Neuronal stem cell (in vitro differentiated cells): ENCODE data around the gene SCAF1.

Source experiments
- DNase-seq: peaks from one replicate; pipeline ENCODE4 v3.0.0-alpha.2; 2013; ENCODE audit warnings: low spot score
- H2AFZ ChIP-seq: one replicate; pipeline ENCODE4 v1.6.1; 2013; ENCODE audit warnings: mild to moderate bottlenecking, low read length, inconsistent platforms
- H2AK5ac ChIP-seq: 2 replicates; pipeline ENCODE4 v1.6.1; 2013; ENCODE audit warnings: low read depth, mild to moderate bottlenecking, inconsistent platforms, low read length, moderate library complexity, mixed read lengths
- H2BK120ac ChIP-seq: 2 replicates; pipeline ENCODE4 v1.6.1; 2013; ENCODE audit warnings: low read depth, mild to moderate bottlenecking, inconsistent platforms, low read length, moderate library complexity, mixed read lengths
- H2BK12ac ChIP-seq: one replicate; pipeline ENCODE4 v1.6.1; 2013; ENCODE audit warnings: low read length, inconsistent platforms
- H2BK15ac ChIP-seq: 2 replicates; pipeline ENCODE4 v1.6.1; 2013; ENCODE audit warnings: mild to moderate bottlenecking, low read length, inconsistent platforms, mixed read lengths
- H2BK5ac ChIP-seq: one replicate; pipeline ENCODE4 v1.6.1; 2013; ENCODE audit warnings: inconsistent platforms, mild to moderate bottlenecking, low read length, moderate library complexity
- H3K14ac ChIP-seq: one replicate; pipeline ENCODE4 v1.6.1; 2013; ENCODE audit warnings: low read length, inconsistent platforms
- H3K18ac ChIP-seq: 2 replicates; pipeline ENCODE4 v1.6.1; 2013; ENCODE audit warnings: low read length, inconsistent platforms
- H3K23ac ChIP-seq: 2 replicates; pipeline ENCODE4 v1.6.1; 2013; ENCODE audit warnings: low read depth, mild to moderate bottlenecking, mixed read lengths, low read length, inconsistent platforms; ENCODE audit not compliant: poor library complexity
- H3K27ac ChIP-seq: replicated peaks from 3 replicates; pipeline ENCODE4 v1.5.1; 2013; ENCODE audit warnings: low read length, inconsistent platforms
- H3K27me3 ChIP-seq, 3 experiments: 2 replicates each; pipeline ENCODE4 v1.6.1; 2013; ENCODE audit warnings: low read length in 3 of 3, mild to moderate bottlenecking in 2 of 3, inconsistent platforms in 1 of 3, low read depth in 1 of 3, mixed read lengths in 1 of 3, moderate library complexity in 1 of 3; ENCODE audit not compliant: control insufficient read depth in 3 of 3, insufficient read depth in 3 of 3
- H3K36me3 ChIP-seq, 2 donors: replicated peaks in 1 of 2; 2 replicates each; pipeline ENCODE4 v1.6.1; 2013; ENCODE audit warnings: low read length in 2 of 2; ENCODE audit not compliant: control insufficient read depth in 2 of 2, insufficient read depth in 2 of 2
- H3K4ac ChIP-seq: 2 replicates; pipeline ENCODE4 v1.6.1; 2013; ENCODE audit warnings: inconsistent platforms, mild to moderate bottlenecking, low read length, moderate library complexity
- H3K4me1 ChIP-seq, 2 donors: 1 replicate in 1 of 2; 2 replicates in 1 of 2; pipeline ENCODE4 v1.6.1; 2013; ENCODE audit warnings: low read length in 2 of 2, low read depth in 1 of 2; ENCODE audit not compliant: control insufficient read depth in 2 of 2, insufficient read depth in 1 of 2
- H3K4me2 ChIP-seq: one replicate; pipeline ENCODE4 v1.6.1; 2013; ENCODE audit warnings: mild to moderate bottlenecking, low read length, inconsistent platforms; ENCODE audit not compliant: insufficient read depth, poor library complexity, severe bottlenecking
- H3K4me3 ChIP-seq, 2 donors: 2 replicates each; pipeline ENCODE4 v1.5.1; 2013; ENCODE audit warnings: low read length in 2 of 2, mild to moderate bottlenecking in 2 of 2, inconsistent platforms in 1 of 2, moderate library complexity in 1 of 2
- H3K79me1 ChIP-seq: one replicate; pipeline ENCODE4 v1.6.1; 2013; ENCODE audit warnings: low read depth, mild to moderate bottlenecking, inconsistent platforms, low read length, moderate library complexity
- H3K9ac ChIP-seq: one replicate; pipeline ENCODE4 v1.6.1; 2013; ENCODE audit warnings: mild to moderate bottlenecking, low read depth, low read length, inconsistent platforms; ENCODE audit not compliant: poor library complexity
- H3K9me3 ChIP-seq, 2 donors: replicated peaks in 1 of 2; 2 replicates each; pipeline versions ENCODE3 to v1.6.1; 2013; ENCODE audit warnings: low read length in 2 of 2, mild to moderate bottlenecking in 2 of 2, inconsistent platforms in 1 of 2, low read depth in 1 of 2, mixed read lengths in 1 of 2, moderate library complexity in 1 of 2; ENCODE audit not compliant: control insufficient read depth in 2 of 2, insufficient read depth in 1 of 2
- H4K8ac ChIP-seq: one replicate; pipeline ENCODE4 v1.6.1; 2013; ENCODE audit warnings: low read depth, mild to moderate bottlenecking, inconsistent platforms, low read length, moderate library complexity
- H4K91ac ChIP-seq: one replicate; pipeline ENCODE4 v1.6.1; 2013; ENCODE audit warnings: low read length, low read depth, mild to moderate bottlenecking, inconsistent platforms; ENCODE audit not compliant: poor library complexity
- WGBS, 2 donors: extraction: QIAGEN DNeasy Blood & Tissue Kit; methylation state at CpG; one replicate each; pipeline ENCODE4 v1.1.7; 2013; ENCODE audit warnings: missing lambda C conversion rate in 2 of 2, mixed read lengths in 1 of 2; ENCODE audit not compliant: insufficient read length in 2 of 2, insufficient replicate concordance in 1 of 2; ENCODE audit errors: extremely low coverage in 2 of 2; 5-methylcytosine and 5-hydroxymethylcytosine counted together

SCAF1 gene

DNA sequence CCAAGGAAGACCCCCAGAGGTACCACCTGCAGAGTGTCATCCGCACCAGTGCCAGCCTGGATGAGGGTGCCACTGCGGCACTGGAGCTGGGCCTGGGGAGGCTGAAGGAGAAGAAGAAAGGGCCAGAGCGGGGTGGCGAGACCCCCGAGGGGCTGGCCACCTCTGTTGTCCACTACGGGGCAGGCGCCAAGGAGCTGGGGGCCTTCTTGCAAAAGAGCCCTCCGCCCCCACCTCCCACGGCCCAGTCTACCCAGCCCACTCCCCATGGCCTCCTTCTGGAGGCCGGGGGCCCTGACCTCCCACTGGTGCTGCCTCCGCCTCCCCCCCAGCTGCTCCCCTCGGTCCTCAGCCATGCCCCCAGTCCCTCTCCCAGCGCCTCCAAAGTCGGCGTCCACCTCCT lies 45.6 kb upstream of the SCAF1 start:
- no peak overlapping the region for H2AK5ac ChIP-seq
- H2BK5ac ChIP-seq = no peak overlapping the region
- H3K4me3 ChIP-seq = no peak overlapping the region
- H4K8ac ChIP-seq = no peak overlapping the region
- peaks cover 53 to 69% of the 10 kb centered on the region in 2 donors for H3K36me3 ChIP-seq
- H3K9ac ChIP-seq = no peak overlapping the region
- no peak overlapping the region for H3K4me2 ChIP-seq
- H3K27me3 ChIP-seq = no peaks in the 10 kb centered on the region
- H3K4me1 ChIP-seq = peaks cover 8 to 9% of the 10 kb centered on the region in 2 donors
- H3K23ac ChIP-seq = peak overlapping the region; percentile 31
- DNase-seq = no peak
- no peak overlapping the region for H2BK120ac ChIP-seq
- H4K91ac ChIP-seq = no peak overlapping the region
- no CpG with 5 or more reads among the region's 15 CpGs for WGBS, 2 donors
- H3K79me1 ChIP-seq = peaks cover 35% of the 10 kb centered on the region
- H3K9me3 ChIP-seq = no peaks in the 10 kb centered on the region
- H2AFZ ChIP-seq = no peak overlapping the region
- no peak overlapping the region for H3K14ac ChIP-seq
- H2BK12ac ChIP-seq = no peak overlapping the region
- no peak overlapping the region for H3K4ac ChIP-seq
- H3K18ac ChIP-seq = no peak overlapping the region
- H2BK15ac ChIP-seq = no peak overlapping the region
- H3K27ac ChIP-seq = no peak overlapping the region

DNA sequence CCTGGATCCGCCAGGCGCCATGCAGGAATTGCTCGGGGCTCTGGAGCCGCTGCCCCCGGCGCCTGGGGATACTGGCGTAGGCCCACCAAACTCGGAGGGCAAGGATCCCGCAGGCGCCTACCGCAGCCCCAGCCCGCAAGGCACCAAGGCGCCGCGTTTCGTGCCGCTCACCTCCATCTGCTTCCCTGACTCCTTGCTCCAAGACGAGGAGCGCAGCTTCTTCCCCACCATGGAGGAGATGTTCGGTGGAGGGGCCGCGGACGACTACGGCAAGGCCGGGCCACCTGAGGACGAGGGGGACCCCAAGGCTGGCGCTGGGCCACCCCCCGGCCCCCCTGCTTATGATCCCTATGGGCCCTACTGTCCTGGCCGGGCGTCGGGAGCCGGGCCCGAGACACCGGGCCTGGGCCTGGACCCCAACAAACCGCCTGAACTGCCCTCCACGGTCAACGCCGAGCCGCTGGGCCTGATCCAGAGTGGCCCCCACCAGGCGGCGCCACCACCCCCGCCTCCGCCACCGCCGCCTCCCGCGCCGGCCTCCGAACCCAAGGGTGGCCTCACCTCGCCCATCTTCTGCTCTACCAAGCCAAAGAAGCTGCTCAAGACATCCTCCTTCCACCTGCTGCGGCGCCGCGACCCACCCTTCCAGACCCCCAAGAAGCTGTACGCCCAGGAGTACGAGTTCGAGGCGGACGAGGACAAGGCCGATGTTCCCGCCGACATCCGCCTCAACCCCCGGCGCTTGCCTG lies 44.9 kb upstream of the SCAF1 start:
- peaks cover 36% of the 10 kb centered on the region for H3K79me1 ChIP-seq
- no peak overlapping the region for H3K4me3 ChIP-seq
- H2BK12ac ChIP-seq = no peak overlapping the region
- DNase-seq = no peak
- no peak overlapping the region for H3K4ac ChIP-seq
- peaks cover 8 to 9% of the 10 kb centered on the region in 2 donors for H3K4me1 ChIP-seq
- H3K23ac ChIP-seq = peak overlapping the region; percentile 91
- no peaks in the 10 kb centered on the region for H3K9me3 ChIP-seq
- peak overlapping the region; percentile 65 for H4K8ac ChIP-seq
- peaks cover 59 to 76% of the 10 kb centered on the region in 2 donors for H3K36me3 ChIP-seq
- WGBS, 2 donors = no CpG with 5 or more reads among the region's 65 CpGs
- no peak overlapping the region for H4K91ac ChIP-seq
- H3K27me3 ChIP-seq = no peaks in the 10 kb centered on the region
- H2AK5ac ChIP-seq = no peak overlapping the region
- peak overlapping the region; percentile 25 for H3K4me2 ChIP-seq
- no peak overlapping the region for H3K9ac ChIP-seq
- H3K18ac ChIP-seq = no peak overlapping the region
- H2AFZ ChIP-seq = no peak overlapping the region
- H3K14ac ChIP-seq = peak overlapping the region; percentile 47
- H2BK120ac ChIP-seq = no peak overlapping the region
- no peak overlapping the region for H2BK5ac ChIP-seq
- H3K27ac ChIP-seq = no peak overlapping the region
- no peak overlapping the region for H2BK15ac ChIP-seq

DNA sequence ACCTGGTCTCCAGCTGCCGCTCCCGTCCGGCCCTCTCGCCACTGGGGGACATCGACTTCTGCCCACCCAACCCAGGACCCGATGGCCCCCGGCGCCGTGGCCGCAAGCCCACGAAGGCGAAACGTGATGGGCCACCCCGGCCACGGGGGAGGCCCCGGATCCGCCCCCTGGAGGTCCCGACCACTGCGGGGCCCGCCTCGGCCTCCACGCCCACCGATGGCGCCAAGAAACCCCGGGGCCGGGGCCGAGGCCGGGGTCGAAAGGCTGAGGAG lies 44.4 kb upstream of the SCAF1 start:
- H4K91ac ChIP-seq = no peak overlapping the region
- no peak overlapping the region for H3K4me2 ChIP-seq
- no peak overlapping the region for H3K4ac ChIP-seq
- no peak for DNase-seq
- H3K14ac ChIP-seq = peak overlapping the region; percentile 47
- H3K36me3 ChIP-seq = peaks cover 61 to 81% of the 10 kb centered on the region in 2 donors
- no peak overlapping the region for H3K18ac ChIP-seq
- no peak overlapping the region for H3K9ac ChIP-seq
- H4K8ac ChIP-seq = peak overlapping the region; percentile 65
- H2BK5ac ChIP-seq = no peak overlapping the region
- peaks cover 4 to 5% of the 10 kb centered on the region in 2 donors for H3K4me1 ChIP-seq
- no peak overlapping the region for H3K23ac ChIP-seq
- no peak overlapping the region for H3K4me3 ChIP-seq
- no peak overlapping the region for H3K27ac ChIP-seq
- H3K9me3 ChIP-seq = no peaks in the 10 kb centered on the region
- H3K27me3 ChIP-seq = no peaks in the 10 kb centered on the region
- no peak overlapping the region for H2AFZ ChIP-seq
- no peak overlapping the region for H2BK15ac ChIP-seq
- no CpG with 5 or more reads among the region's 29 CpGs for WGBS, 2 donors
- no peak overlapping the region for H2AK5ac ChIP-seq
- H3K79me1 ChIP-seq = peaks cover 31% of the 10 kb centered on the region
- H2BK120ac ChIP-seq = no peak overlapping the region
- no peak overlapping the region for H2BK12ac ChIP-seq

DNA sequence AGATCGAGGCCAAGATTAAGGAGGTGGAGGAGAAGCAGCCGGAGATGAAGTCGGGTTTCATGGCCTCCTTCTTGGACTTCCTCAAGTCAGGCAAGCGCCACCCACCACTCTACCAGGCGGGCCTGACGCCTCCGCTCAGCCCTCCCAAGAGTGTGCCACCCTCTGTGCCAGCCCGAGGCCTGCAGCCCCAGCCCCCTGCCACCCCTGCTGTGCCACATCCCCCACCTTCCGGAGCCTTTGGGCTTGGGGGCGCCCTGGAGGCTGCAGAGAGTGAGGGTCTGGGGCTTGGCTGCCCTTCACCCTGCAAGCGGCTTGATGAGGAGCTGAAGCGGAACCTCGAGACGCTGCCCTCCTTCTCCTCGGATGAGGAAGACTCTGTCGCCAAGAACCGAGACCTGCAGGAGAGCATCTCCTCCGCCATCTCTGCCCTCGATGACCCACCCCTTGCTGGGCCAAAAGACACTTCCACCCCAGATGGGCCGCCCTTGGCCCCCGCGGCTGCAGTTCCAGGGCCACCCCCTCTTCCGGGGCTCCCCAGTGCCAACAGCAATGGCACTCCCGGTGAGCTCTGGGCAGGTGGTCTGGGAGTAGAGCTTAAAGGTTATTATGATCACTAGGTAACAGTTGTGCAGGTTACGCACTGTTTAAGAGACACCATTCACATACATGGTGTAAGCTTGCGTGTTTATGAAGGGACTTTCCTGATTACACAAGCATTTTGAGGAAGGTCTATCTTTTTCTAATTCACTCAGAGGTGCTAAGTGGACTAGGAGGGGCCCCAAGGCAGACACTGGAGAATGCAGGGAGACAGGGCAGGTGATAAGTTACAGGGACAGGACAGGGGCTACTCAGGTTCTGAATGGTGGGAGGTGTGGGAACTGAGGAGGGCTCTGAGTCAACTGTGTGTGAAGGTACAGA lies 42.4 kb upstream of the SCAF1 start:
- Histone ChIP-seq H4K8ac (peak overlapping the region; percentile 72), H3K4me2 (no peak overlapping the region), H3K14ac (no peak overlapping the region), H3K4me3 (no peak overlapping the region), H3K4me1 (no peaks in the 10 kb centered on the region), H3K23ac (peak overlapping the region; percentile 55), H3K27ac (no peak overlapping the region), H4K91ac (no peak overlapping the region), H3K4ac (no peak overlapping the region), H3K27me3 (no peaks in the 10 kb centered on the region), H2AFZ (no peak overlapping the region), H3K18ac (no peak overlapping the region), H3K79me1 (peaks cover 30% of the 10 kb centered on the region), H2BK12ac (no peak overlapping the region), H3K9ac (no peak overlapping the region), H2BK5ac (peak overlapping the region; percentile 13), H2BK120ac (no peak overlapping the region), H3K36me3 (peaks cover 63 to 89% of the 10 kb centered on the region in 2 donors), H2AK5ac (no peak overlapping the region), H3K9me3 (no peaks in the 10 kb centered on the region), H2BK15ac (no peak overlapping the region)
- DNase-seq = no peak
- WGBS, 2 donors = no CpG with 5 or more reads among the region's 26 CpGs
